DOHH2 (cell line): ENCODE measurements around the gene CLCC1.

Source experiments
- H3F3A ChIP-seq: fragments of 200-600 bp; sonication (generic), shearing (Covaris generic); 2 replicates; pipeline ENCODE4 v1.6.0; 2016; ENCODE audit warnings: antibody characterized with exemption, mild to moderate bottlenecking; ENCODE audit not compliant: control insufficient read depth, insufficient read depth
- H3K27ac ChIP-seq: fragments of 200-600 bp; sonication (generic); 2 replicates; pipeline ENCODE4 v1.5.1; 2014; ENCODE audit warnings: low read depth, mild to moderate bottlenecking, low read length, moderate library complexity
- H3K27me3 ChIP-seq: fragments of 200-600 bp; sonication (generic); 2 replicates; pipeline ENCODE4 v1.6.1; 2014; ENCODE audit warnings: mild to moderate bottlenecking, low read length, mixed read lengths; ENCODE audit not compliant: control insufficient read depth
- H3K36me3 ChIP-seq: fragments of 200-600 bp; sonication (generic); 2 replicates; pipeline ENCODE4 v1.6.1; 2014; ENCODE audit warnings: mild to moderate bottlenecking, low read length, moderate library complexity, mixed read lengths; ENCODE audit not compliant: control insufficient read depth
- H3K4me1 ChIP-seq: fragments of 200-600 bp; sonication (generic); 2 replicates; pipeline ENCODE4 v1.6.1; 2014; ENCODE audit warnings: mild to moderate bottlenecking, low read length, mixed read lengths; ENCODE audit not compliant: control insufficient read depth
- H3K4me2 ChIP-seq: fragments of 200-600 bp; sonication (generic); 2 replicates; pipeline ENCODE4 v1.6.0; 2014; ENCODE audit warnings: mild to moderate bottlenecking, low read length, moderate library complexity
- H3K4me3 ChIP-seq: fragments of 200-600 bp; sonication (generic); 2 replicates; pipeline ENCODE4 v1.5.1; 2014; ENCODE audit warnings: mild to moderate bottlenecking, low read length, mixed read lengths
- H3K79me2 ChIP-seq: fragments of 200-600 bp; sonication (generic); 2 replicates; pipeline ENCODE4 v1.6.1; 2014; ENCODE audit warnings: mild to moderate bottlenecking, low read length, mixed read lengths; ENCODE audit not compliant: control insufficient read depth
- H3K9me2 ChIP-seq: fragments of 200-600 bp; sonication (generic); replicated peaks from 2 replicates; pipeline ENCODE4 v1.6.1; 2014; ENCODE audit warnings: mild to moderate bottlenecking, low read length, mixed read lengths; ENCODE audit not compliant: control insufficient read depth
- H3K9me3 ChIP-seq: fragments of 200-600 bp; sonication (generic); 2 replicates; pipeline ENCODE4 v1.6.1; 2014; ENCODE audit warnings: antibody characterized with exemption, low read length, mixed read lengths; ENCODE audit not compliant: control insufficient read depth, insufficient read depth
- H4K20me1 ChIP-seq: fragments of 200-600 bp; sonication (generic); 2 replicates; pipeline ENCODE4 v1.6.0; 2014; ENCODE audit warnings: low read depth, mild to moderate bottlenecking, antibody characterized with exemption, low read length, moderate library complexity; ENCODE audit not compliant: control insufficient read depth, insufficient read depth
- CTCF ChIP-seq: fragments of 200-600 bp; sonication (generic); IDR thresholded peaks from one replicate; pipeline ENCODE4 v1.5.1; 2014; ENCODE audit warnings: antibody characterized with exemption, mild to moderate bottlenecking, low read depth, low read length; ENCODE audit not compliant: poor library complexity, severe bottlenecking
- EZH2phosphoT487 ChIP-seq: fragments of 200-600 bp; sonication (generic); IDR thresholded peaks from 2 replicates; pipeline ENCODE4 v1.6.1; 2017; ENCODE audit warnings: borderline replicate concordance, mild to moderate bottlenecking, antibody characterized with exemption, low read length, moderate library complexity, mixed read lengths

CLCC1 gene

DNA sequence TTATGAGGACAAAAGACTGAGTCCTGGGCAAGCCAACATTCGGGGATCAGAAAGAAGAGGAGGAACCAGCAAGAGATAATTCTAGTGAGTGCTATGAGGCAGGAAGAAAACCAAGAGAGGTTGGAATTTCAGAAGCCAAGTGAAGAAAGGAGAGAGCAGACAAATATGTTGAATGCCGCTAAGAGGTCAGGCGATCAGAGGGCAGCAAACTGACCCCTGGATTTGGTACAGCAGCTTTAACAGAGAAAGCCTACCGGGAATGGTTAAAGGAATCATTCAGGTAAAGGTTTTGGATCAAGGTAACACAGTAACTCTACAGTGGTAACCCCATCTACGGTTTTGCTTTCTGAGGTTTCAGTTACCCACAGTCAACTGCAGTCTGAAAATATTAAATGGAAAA is 5.4 kb downstream of the CLCC1 start:
- Histone ChIP-seq H3K27ac (no peak overlapping the region), H3K9me2 (no peaks in the 10 kb centered on the region), H3K9me3 (no peaks in the 10 kb centered on the region), H3K4me3 (no peak overlapping the region), H3K4me2 (no peak overlapping the region), H3K4me1 (peaks cover 13% of the 10 kb centered on the region), H3K79me2 (peaks cover 82% of the 10 kb centered on the region), H3K36me3 (peaks cover 8% of the 10 kb centered on the region), H4K20me1 (no peaks in the 10 kb centered on the region), H3K27me3 (no peaks in the 10 kb centered on the region), H3F3A (0 out of 2 replicates have a peak, but pooled peaks cover 2% of the 10 kb centered on the region)
- TF ChIP-seq EZH2phosphoT487 (no peak), CTCF (no peak)

DNA sequence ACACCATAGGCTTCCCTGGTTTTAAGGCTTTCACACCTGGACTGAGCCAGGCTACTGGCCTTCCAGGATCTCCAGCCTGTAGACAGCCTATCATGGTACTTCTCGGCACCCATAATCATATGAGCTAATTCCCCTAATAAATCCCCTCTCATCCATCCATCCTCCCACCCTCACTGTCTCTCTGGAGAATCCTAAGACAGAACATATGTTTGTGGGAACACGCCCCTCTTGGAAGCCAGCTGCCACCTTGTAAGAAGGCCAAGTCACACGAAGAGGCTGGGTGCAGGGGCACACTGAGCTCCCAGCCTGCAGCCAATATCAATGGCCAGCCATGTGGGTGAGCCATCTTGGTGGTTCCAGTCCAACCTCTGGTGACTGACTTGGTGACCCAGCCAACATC is 7.4 kb downstream of the CLCC1 start:
- H3K27me3 ChIP-seq = no peaks in the 10 kb centered on the region
- H3K4me1 ChIP-seq = peaks cover 2% of the 10 kb centered on the region
- no peaks in the 10 kb centered on the region for H3F3A ChIP-seq
- H3K4me2 ChIP-seq = no peak overlapping the region
- H3K4me3 ChIP-seq = no peak overlapping the region
- no peak for TF ChIP-seq CTCF
- TF ChIP-seq EZH2phosphoT487 = no peak
- peaks cover 12% of the 10 kb centered on the region for H3K36me3 ChIP-seq
- H3K9me2 ChIP-seq = no peaks in the 10 kb centered on the region
- no peaks in the 10 kb centered on the region for H4K20me1 ChIP-seq
- H3K27ac ChIP-seq = no peak overlapping the region
- H3K9me3 ChIP-seq = no peaks in the 10 kb centered on the region
- peaks cover 81% of the 10 kb centered on the region for H3K79me2 ChIP-seq

DNA sequence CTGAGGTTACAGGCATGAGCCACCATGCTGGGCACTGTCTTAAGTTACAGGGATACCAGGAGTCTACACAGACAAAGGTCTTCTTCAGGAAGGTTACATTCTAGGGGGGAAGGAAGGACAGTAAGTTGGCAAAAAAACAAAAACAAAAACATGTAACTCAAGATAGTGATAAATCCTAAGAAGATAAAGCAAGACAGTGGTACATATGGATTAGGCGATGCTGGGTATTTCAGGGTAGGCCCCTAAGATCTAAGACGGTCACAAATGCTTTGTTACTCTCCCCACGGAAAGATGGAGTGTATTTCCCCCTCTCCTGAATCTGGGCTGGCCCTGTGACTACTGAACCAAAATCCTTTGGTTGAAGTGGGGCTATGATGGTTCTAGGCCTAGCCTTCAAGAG is 8.2 kb downstream of the CLCC1 start:
- H3K4me1 ChIP-seq = no peaks in the 10 kb centered on the region
- no peak overlapping the region for H3K4me2 ChIP-seq
- H3K9me2 ChIP-seq = no peaks in the 10 kb centered on the region
- H3K9me3 ChIP-seq = no peaks in the 10 kb centered on the region
- no peaks in the 10 kb centered on the region for H3F3A ChIP-seq
- peaks cover 79% of the 10 kb centered on the region for H3K79me2 ChIP-seq
- TF ChIP-seq EZH2phosphoT487 (no peak), CTCF (no peak)
- peaks cover 12% of the 10 kb centered on the region for H3K36me3 ChIP-seq
- no peaks in the 10 kb centered on the region for H4K20me1 ChIP-seq
- no peak overlapping the region for H3K27ac ChIP-seq
- H3K27me3 ChIP-seq = no peaks in the 10 kb centered on the region
- H3K4me3 ChIP-seq = no peak overlapping the region

DNA sequence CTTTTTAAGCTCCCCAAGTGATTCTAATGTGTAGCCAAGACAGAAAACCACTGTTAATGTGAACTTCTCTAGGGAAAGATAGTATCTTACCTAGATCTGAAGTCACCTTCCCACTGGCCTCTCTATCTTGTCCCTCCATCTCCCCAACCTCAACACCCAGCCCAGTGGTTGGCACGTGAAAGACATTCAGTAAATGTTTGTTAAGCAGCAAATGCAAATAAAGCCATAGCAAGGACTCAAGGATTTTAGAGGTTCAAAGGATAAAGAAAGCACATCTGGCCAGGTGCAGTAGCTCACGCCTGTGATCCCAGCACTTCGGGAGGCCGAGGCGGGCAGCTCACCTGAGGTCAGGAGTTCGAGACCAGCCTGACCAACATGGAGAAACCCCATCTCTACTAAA is 9.8 kb downstream of the CLCC1 start:
- H4K20me1 ChIP-seq = no peaks in the 10 kb centered on the region
- H3K27me3 ChIP-seq = no peaks in the 10 kb centered on the region
- no peaks in the 10 kb centered on the region for H3K4me1 ChIP-seq
- peaks cover 15% of the 10 kb centered on the region for H3K36me3 ChIP-seq
- no peak overlapping the region for H3K27ac ChIP-seq
- no peak overlapping the region for H3K4me2 ChIP-seq
- H3K9me3 ChIP-seq = no peaks in the 10 kb centered on the region
- H3F3A ChIP-seq = no peaks in the 10 kb centered on the region
- no peak for TF ChIP-seq EZH2phosphoT487
- TF ChIP-seq CTCF = no peak
- H3K4me3 ChIP-seq = no peak overlapping the region
- no peaks in the 10 kb centered on the region for H3K9me2 ChIP-seq
- peaks cover 78% of the 10 kb centered on the region for H3K79me2 ChIP-seq
